Measurements from ENCODE around the gene UTP18. TPM values are rescaled to one million over a fixed set of nuclear protein-coding genes. Genes with fewer than 3 reads are reported as not detected.

UTP18 gene
- 24.6 and 31.2 TPM in 2 replicates for total RNA-seq

GRCh38 chr17:51260237-51261023, at the start of gene UTP18:
UTP18 (plus strand) TSS chr17:51260546; CDS start chr17:51260585, 39 bp downstream.

DNA sequence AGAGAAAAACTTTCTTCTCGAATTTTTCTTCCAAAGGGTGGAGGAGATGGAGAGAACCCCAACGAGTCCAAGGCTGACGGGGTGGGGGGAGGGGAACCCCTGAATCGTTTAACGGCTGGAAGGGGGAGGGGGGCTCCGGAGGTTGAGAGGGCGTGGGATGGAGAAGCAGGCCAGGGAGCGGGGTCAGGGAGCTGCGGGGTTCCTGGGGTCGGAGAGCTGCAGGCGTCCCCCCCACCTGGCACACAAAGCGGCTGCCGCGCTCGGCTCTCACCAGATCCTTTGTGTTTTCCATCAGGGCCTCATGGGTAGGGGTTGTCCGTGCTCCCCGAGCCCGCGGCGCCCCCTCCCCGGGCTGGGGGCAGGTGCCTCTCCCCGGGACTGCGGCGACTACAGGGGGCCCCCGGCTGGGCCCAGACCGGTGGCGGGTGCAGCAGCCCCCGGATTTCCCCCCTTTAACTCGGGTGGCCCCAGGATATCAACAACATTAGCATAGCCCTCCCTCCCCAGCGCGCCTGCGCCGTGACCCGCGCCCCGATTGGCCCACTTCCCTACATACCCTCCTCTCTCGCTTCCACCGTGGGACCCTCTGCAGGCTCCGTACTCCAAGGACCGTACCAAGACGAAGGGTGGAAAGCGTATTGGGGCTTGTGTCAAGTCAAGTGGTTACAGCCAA, 646 bp upstream of the UTP18 start, which contains the start of gene MBTD1:
Gene MBTD1 (minus strand): TSS at position 486 of the 673 bp plus-strand sequence. CDS start 34,888 bp downstream, outside the sequence.

Other genes with a start within 250 kb of the UTP18 start
- gene SPAG9, start 139.7 kb upstream of the UTP18 start, total RNA-seq: 40.8 and 41.9 TPM in 2 replicates
- 50.1 and 74.9 TPM in 2 replicates for gene NME1, start 107.0 kb upstream of the UTP18 start, total RNA-seq
- 918 and 999 TPM in 2 replicates for gene NME2, start 94.1 kb upstream of the UTP18 start, total RNA-seq
- 3.5 and 4.3 TPM in 2 replicates for gene MBTD1, start 497 bp upstream of the UTP18 start, total RNA-seq

All from pericardium fibroblast (primary cell).